Measurements from ENCODE around the gene EWSR1. TPM values are rescaled to one million over a fixed set of nuclear protein-coding genes. Genes with fewer than 3 reads are reported as not detected.

EWSR1 gene
- total and polyA plus RNA-seq, 2 donors (not counting 1 experiment from before 2014, with no cell fraction given) = 281 to 295 TPM

- Histone ChIP-seq H4K20me1 (ENCODE audit: control insufficient read depth, insufficient read depth, low read length, poor library complexity, severe bottlenecking) (no peaks in the 10 kb centered on the region), H3K27me3 (replicated peaks in 1 of 4; ENCODE audit: control extremely low read depth in 1 of 4, control insufficient read depth in 3 of 4, insufficient read depth in 4 of 4, low read length in 3 of 4) (peaks cover 0 to 3% (median 0%) of the 10 kb centered on the region in 4 experiments), H3K79me2 (ENCODE audit: control insufficient read depth, insufficient read depth, low read length) (no peaks in the 10 kb centered on the region), H3K4me3 (ENCODE audit: control extremely low read depth in 1 of 5, extremely low read depth in 1 of 5, insufficient read depth in 1 of 5, low read depth in 2 of 5, low read length in 4 of 5) (no peak overlapping the region), H3K9me3 (ENCODE audit: control extremely low read depth in 1 of 3, control insufficient read depth in 2 of 3, insufficient read depth in 1 of 3, low read length in 2 of 3) (no peaks in the 10 kb centered on the region), H3K36me3 (replicated peaks in 1 of 2; ENCODE audit: control extremely low read depth in 1 of 2, control insufficient read depth in 1 of 2, extremely low read depth in 1 of 2, insufficient read depth in 2 of 2, low read length in 1 of 2) (no peaks in the 10 kb centered on the region), H3K4me1 (ENCODE audit: control insufficient read depth in 2 of 2, insufficient read depth in 2 of 2, low read length in 2 of 2) (no peaks in the 10 kb centered on the region), H2AFZ (ENCODE audit: insufficient read depth, low read depth, low read length, poor library complexity, severe bottlenecking) (no peak overlapping the region), H3K4me2 (replicated peaks; ENCODE audit: low read depth, low read length, poor library complexity, severe bottlenecking) (no peak overlapping the region), H3K27ac (ENCODE audit: low read length in 2 of 2) (no peak overlapping the region), H3K9ac (ENCODE audit: low read length) (no peak overlapping the region)
- DNase-seq = no peak
- Mint-ChIP-seq H3K4me3 (no peak overlapping the region), H3K4me1 (peaks cover 2% of the 10 kb centered on the region), H3K27ac (no peak overlapping the region), H3K9me3 (ENCODE audit: insufficient read depth) (no peaks in the 10 kb centered on the region), H3K27me3 (no peaks in the 10 kb centered on the region)
- ChIA-PET CTCF (interaction anchor here (1.4 to 5.1 kb wide), 2 partner anchors 10 to 12 kb away, joined by 4 to 13 read pairs; no protein-coding TSS in a partner anchor), POLR2A (no interaction called here)
- no peak for ATAC-seq (ENCODE audit: low read depth)
- 80% methylated on average over 6 of the region's 8 CpGs for WGBS (ENCODE audit: insufficient coverage)
- no peak for TF ChIP-seq EZH2 (IDR thresholded peaks at IDR 0.05; ENCODE audit: borderline replicate concordance, insufficient read depth, low read depth, low read length, poor library complexity, severe bottlenecking)
- no peak for TF ChIP-seq CTCF (IDR thresholded peaks at IDR 0.05)
- intact Hi-C loops (cut with micrococcal nuclease) = no loop called here
Observed at GRCh38 chr22:29257751-29258181, 10.3 kb upstream of the EWSR1 start.

- TF ChIP-seq CTCF (IDR thresholded peaks at IDR 0.05) (no peak), EZH2 (IDR thresholded peaks at IDR 0.05; ENCODE audit: borderline replicate concordance, insufficient read depth, low read depth, low read length, poor library complexity, severe bottlenecking) (no peak)
- H3K4me3 Mint-ChIP-seq = no peak overlapping the region
- Histone ChIP-seq H3K4me3 (ENCODE audit: control extremely low read depth in 1 of 5, extremely low read depth in 1 of 5, insufficient read depth in 1 of 5, low read depth in 2 of 5, low read length in 4 of 5) (no peak overlapping the region), H3K9ac (ENCODE audit: low read length) (no peak overlapping the region), H4K20me1 (ENCODE audit: control insufficient read depth, insufficient read depth, low read length, poor library complexity, severe bottlenecking) (no peaks in the 10 kb centered on the region), H3K79me2 (ENCODE audit: control insufficient read depth, insufficient read depth, low read length) (no peaks in the 10 kb centered on the region), H3K27me3 (replicated peaks in 1 of 4; ENCODE audit: control extremely low read depth in 1 of 4, control insufficient read depth in 3 of 4, insufficient read depth in 4 of 4, low read length in 3 of 4) (peaks cover 0 to 3% (median 0%) of the 10 kb centered on the region in 4 experiments), H3K27ac (ENCODE audit: low read length in 2 of 2) (no peak overlapping the region), H3K9me3 (ENCODE audit: control extremely low read depth in 1 of 3, control insufficient read depth in 2 of 3, insufficient read depth in 1 of 3, low read length in 2 of 3) (no peaks in the 10 kb centered on the region), H2AFZ (ENCODE audit: insufficient read depth, low read depth, low read length, poor library complexity, severe bottlenecking) (no peak overlapping the region), H3K4me1 (ENCODE audit: control insufficient read depth in 2 of 2, insufficient read depth in 2 of 2, low read length in 2 of 2) (no peaks in the 10 kb centered on the region), H3K36me3 (replicated peaks in 1 of 2; ENCODE audit: control extremely low read depth in 1 of 2, control insufficient read depth in 1 of 2, extremely low read depth in 1 of 2, insufficient read depth in 2 of 2, low read length in 1 of 2) (no peaks in the 10 kb centered on the region), H3K4me2 (replicated peaks; ENCODE audit: low read depth, low read length, poor library complexity, severe bottlenecking) (no peak overlapping the region)
- H3K4me1 Mint-ChIP-seq = peaks cover 2% of the 10 kb centered on the region
- ChIA-PET POLR2A (no interaction called here), CTCF (interaction anchor here (1.4 to 5.1 kb wide), 2 partner anchors 11 to 13 kb away, joined by 4 to 13 read pairs; no protein-coding TSS in a partner anchor)
- H3K9me3 Mint-ChIP-seq (ENCODE audit: insufficient read depth) = no peaks in the 10 kb centered on the region
- WGBS (ENCODE audit: insufficient coverage) = 94% methylated on average over 14 of the region's 17 CpGs
- ATAC-seq (ENCODE audit: low read depth) (no peak), DNase-seq (no peak)
- no peaks in the 10 kb centered on the region for H3K27me3 Mint-ChIP-seq
- intact Hi-C loops (cut with micrococcal nuclease) = no loop called here
- H3K27ac Mint-ChIP-seq = no peak overlapping the region
Observed at GRCh38 chr22:29258407-29259252, 9.4 kb upstream of the EWSR1 start.

Data from B cell (primary cell).